Suppressor macrophage treated with lipopolysaccharide for 1 hour (primary cell): ENCODE measurements around the gene CPA2.
"Not testable (repeated sequence)": the region's sequence is repeated elsewhere in the genome, so short reads cannot be mapped to it uniquely, and the experiment has no call there.

Source experiments
- DNase-seq, 3 donors: peaks; one replicate each; pipeline ENCODE4 v3.0.0-alpha.2; 2020 to 2022

CPA2 gene

DNA sequence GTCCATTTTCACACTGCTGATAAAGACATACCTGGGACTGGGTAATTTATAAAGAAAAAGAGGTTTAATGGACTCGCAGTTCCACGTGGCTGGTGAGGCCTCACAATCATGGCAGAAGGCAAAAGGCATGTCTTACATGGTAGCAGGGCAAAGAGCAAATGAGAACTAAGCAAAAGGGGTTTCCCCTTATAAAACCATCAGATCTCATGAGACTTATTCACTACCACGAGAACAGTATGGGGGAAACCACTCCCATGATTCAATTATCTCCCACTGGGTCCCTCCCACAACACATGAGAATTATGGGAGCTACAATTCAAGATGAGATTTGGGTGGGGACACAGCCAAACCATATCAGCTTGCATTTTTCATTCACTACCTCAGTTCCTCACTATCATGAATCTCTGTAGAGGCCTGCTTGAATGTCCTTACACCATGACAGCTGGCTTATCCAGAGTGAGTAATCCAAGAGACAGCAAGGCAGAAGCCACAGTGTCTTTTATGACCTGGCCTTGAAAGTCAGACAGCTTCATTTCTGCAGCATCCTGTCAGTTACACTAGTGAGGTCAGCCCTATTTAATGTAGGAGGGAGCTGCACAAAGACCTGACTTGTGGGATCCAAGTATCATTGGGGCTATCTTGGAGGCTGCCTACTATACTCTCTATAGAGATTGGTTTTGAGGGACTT, 55.0 kb downstream of the CPA2 start:
- not testable (repeated sequence) for DNase-seq

- no peak for DNase-seq
Observed at GRCh38 chr7:130322615-130323014, 56.0 kb downstream of the CPA2 start.

DNA sequence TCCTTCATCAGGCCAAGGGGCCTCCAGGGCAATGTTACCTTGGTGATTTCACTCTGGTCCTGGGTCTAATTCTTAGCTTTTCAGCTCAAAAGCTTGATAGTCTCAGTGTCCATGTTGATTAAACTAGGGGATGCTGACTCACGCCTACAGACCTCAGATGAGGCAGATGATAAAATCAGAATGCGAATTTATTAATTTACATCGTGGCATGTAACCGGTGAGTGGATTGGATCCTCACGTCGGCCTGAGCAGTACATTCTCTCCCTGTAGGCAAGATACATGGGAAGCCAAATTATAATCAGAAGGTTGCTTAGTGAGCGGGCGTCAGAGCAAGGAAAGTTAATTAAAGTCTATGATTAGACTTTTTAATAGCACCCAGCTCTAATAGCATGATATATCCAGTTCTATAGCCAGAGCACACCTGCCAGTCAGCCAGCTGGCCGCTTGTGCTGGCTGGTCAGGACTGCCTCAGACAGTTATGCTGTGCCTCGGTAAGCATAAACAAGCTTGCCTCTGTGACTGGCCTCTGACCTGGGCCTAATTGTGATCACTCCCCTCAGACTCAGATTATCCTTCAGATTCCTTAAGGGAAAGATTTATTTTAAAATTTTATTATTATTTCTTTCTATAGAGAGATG, 57.8 kb downstream of the CPA2 start:
- DNase-seq = no peak

DNA sequence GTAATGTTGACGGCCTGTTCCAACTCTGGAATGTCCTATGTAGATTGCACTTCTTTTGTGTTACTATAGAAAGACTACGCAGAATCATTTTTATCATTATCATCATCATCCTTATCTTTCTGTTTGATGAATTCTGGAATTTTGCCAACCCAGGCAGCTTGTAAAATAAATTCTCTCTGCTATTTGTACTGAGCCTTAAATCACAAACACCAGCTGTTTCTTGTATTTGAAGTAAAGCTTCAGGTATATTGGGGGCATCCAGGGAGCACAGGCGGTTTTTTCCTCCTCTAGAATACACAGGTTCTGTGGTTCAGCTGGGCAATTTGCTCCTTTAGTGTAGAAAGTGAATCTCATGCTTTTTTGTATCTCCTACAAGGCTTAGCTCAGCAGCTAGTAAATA, 63.0 kb downstream of the CPA2 start:
- DNase-seq = no peak

DNA sequence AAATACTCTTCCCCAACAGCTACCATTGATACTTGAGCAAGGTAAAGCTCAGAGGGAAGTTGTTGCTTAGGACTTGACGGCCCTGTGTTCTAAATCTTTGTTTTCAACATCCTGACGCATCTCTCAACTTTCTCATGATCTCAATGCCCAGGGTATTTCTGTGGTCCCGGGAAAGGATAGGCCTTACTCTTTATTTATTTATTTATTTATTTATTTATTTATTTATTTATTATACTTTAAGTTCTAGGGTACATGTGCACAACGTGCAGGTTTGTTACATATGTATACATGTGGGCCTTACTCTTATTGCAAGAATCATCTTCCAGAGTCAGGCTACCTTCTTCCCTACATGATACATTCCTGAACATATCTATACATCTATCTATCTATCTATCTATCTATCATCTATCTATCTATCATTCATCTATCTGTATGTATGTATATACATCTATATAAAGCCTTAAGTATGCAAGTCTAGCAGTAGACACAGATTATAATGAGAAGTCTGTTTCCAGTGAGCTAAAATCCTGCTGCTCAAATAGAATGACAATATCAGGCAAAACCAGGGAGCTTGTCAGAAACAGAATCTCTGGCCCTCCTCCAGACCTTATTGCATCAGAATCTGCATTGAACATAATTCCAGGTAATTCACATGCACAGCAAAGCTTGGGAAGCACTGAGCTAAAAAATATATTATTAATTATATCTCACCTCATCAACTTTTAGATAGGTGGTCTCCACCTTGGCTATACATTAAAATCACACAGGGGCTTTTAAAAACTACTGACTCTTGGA, 65.8 kb downstream of the CPA2 start:
- no peak for DNase-seq

DNA sequence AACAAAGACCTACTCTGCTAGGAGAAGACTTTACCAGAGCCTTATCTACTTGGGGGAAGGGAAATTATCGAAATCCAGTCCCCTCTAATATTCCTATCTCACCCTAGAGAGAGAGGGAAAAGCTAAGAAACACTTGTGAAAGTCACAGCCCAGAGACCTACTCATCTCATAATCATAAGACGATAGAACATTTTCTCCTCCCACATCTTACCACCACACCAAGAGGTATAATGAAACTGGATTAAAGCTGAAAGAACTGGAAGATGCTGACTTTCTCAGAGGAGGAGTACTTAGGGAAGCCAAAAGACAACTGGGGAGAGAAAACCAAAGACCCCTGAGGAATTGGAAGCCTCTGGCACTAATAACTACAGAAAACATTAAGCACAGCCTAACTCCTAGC, 67.2 kb downstream of the CPA2 start:
- DNase-seq = no peak

GRCh38 chr7:130334274-130334673, 67.6 kb downstream of the CPA2 start:
- DNase-seq = no peak

GRCh38 chr7:130337410-130337971, 70.8 kb downstream of the CPA2 start:
- DNase-seq = no peak

DNA sequence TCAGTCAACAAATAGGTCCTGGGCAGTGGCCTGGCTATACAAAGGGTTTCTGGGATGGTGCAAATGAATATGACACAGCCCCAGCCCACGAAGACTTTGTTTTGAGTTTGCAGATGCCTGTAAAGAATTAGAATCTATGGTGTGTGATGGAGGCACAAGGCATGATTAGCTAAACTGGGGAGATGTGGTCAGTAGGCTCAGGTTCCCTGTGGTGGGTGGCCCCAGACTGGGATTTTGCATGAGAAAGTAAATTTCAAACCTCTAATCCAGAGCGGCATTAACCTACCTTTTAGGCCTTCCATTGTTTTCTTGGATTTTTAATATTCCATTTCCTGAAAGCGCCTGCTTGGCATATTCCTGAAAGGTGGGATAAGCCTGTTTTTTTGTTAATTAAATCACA, 71.6 kb downstream of the CPA2 start:
- DNase-seq = no peak
